Measurements from ENCODE around the gene ACO1. TPM values are rescaled to one million over a fixed set of nuclear protein-coding genes. Genes with fewer than 3 reads are reported as not detected.

Gene ACO1
- total RNA-seq, 1 experiment from 2014 or later = 56.6 TPM

- no peak for DNase-seq (ENCODE audit: low spot score)
Measured at GRCh38 chr9:32419921-32420320, 35.5 kb downstream of the ACO1 start.

GRCh38 chr9:32422237-32422806 is 37.9 kb downstream of the ACO1 start:
- no peak for DNase-seq (ENCODE audit: low spot score)

- peak; percentile 71 for DNase-seq (ENCODE audit: low spot score)
Measured at GRCh38 chr9:32423371-32423770, 38.9 kb downstream of the ACO1 start.

GRCh38 chr9:32424616-32425015 is 40.2 kb downstream of the ACO1 start:
- DNase-seq (ENCODE audit: low spot score) = peak; percentile 50

- DNase-seq (ENCODE audit: low spot score) = peak; percentile 38
Measured at GRCh38 chr9:32426278-32426939, 42.0 kb downstream of the ACO1 start.

- no peak for DNase-seq (ENCODE audit: low spot score)
Measured at GRCh38 chr9:32427111-32427873, 42.8 kb downstream of the ACO1 start.

- DNase-seq (ENCODE audit: low spot score) = peak; percentile 48
Measured at GRCh38 chr9:32430720-32431119, 46.3 kb downstream of the ACO1 start.

- DNase-seq (ENCODE audit: low spot score) = no peak
Measured at GRCh38 chr9:32431196-32431595, 46.8 kb downstream of the ACO1 start.

- DNase-seq (ENCODE audit: low spot score) = no peak
Measured at GRCh38 chr9:32431940-32432555, 47.6 kb downstream of the ACO1 start.

- no peak for DNase-seq (ENCODE audit: low spot score)
Measured at GRCh38 chr9:32434892-32435291, 50.4 kb downstream of the ACO1 start.

- no peak for DNase-seq (ENCODE audit: low spot score)
Measured at GRCh38 chr9:32441678-32442077, 57.2 kb downstream of the ACO1 start.

GRCh38 chr9:32442433-32442832 is 58.0 kb downstream of the ACO1 start:
- DNase-seq (ENCODE audit: low spot score) = no peak

- no peak for DNase-seq (ENCODE audit: low spot score)
Measured at GRCh38 chr9:32449969-32450368, 65.5 kb downstream of the ACO1 start.

- no peak for DNase-seq (ENCODE audit: low spot score)
Measured at GRCh38 chr9:32454280-32454679, 69.8 kb downstream of the ACO1 start.

GRCh38 chr9:32455738-32456137 is 71.3 kb downstream of the ACO1 start:
- no peak for DNase-seq (ENCODE audit: low spot score)

GRCh38 chr9:32456564-32456963 is 72.1 kb downstream of the ACO1 start:
- DNase-seq (ENCODE audit: low spot score) = peak; percentile 23

- no peak for DNase-seq (ENCODE audit: low spot score)
Measured at GRCh38 chr9:32463500-32464293, 79.3 kb downstream of the ACO1 start.

GRCh38 chr9:32468740-32469139 is 84.3 kb downstream of the ACO1 start:
- no peak for DNase-seq (ENCODE audit: low spot score)

GRCh38 chr9:32472344-32472743 is 87.9 kb downstream of the ACO1 start:
- DNase-seq (ENCODE audit: low spot score) = no peak

- DNase-seq (ENCODE audit: low spot score) = no peak
Measured at GRCh38 chr9:32483343-32483742, 98.9 kb downstream of the ACO1 start.

GRCh38 chr9:32486839-32487562 is 102.6 kb downstream of the ACO1 start:
- no peak for DNase-seq (ENCODE audit: low spot score)

All from A172 (cell line).